HCT116 (cell line): ENCODE results near the gene SLC16A4. TPM values are rescaled to one million over a fixed set of nuclear protein-coding genes. Genes with fewer than 3 reads are reported as not detected.

Source experiments
- ATAC-seq: fragments of 200-7000 bp; cut with Tn5 transposase; 2 replicates; pipeline ENCODE4 v1.9.1; 2020; ENCODE audit warnings: mild to moderate bottlenecking, moderate library complexity
- BruUV-seq: library from RNA; stranded (reverse); fragments of 400-500 nt; replicated peaks from 2 replicates; lab custom pipeline; 2021; lab: Mats Ljungman, UMichigan
- CTCF ChIA-PET: fragments of 300-600 bp; sonication (Branson Sonifier 250); formaldehyde crosslinking; loops from one replicate; lab custom pipeline; 2021; ENCODE audit warnings: antibody characterized with exemption; lab: Charles Lee
- POLR2A ChIA-PET: fragments of 300-600, 350-600 bp; sonication (Branson Sonifier 250); formaldehyde crosslinking; loops from one replicate; lab custom pipeline; 2021; ENCODE audit warnings: antibody characterized with exemption; lab: Charles Lee
- RAD21 ChIA-PET, 2 experiments: fragments of 300-600 bp; sonication (Branson Sonifier 250); formaldehyde crosslinking; loops; one replicate each; lab custom pipeline; 2023; ENCODE audit warnings: low total read pairs in 2 of 2; ENCODE audit not compliant: uncharacterized antibody in 2 of 2, unreplicated experiment in 2 of 2, low non-redundant PET in 1 of 2; lab: Charles Lee
- DNase-seq: peaks from one replicate; pipeline ENCODE4 v3.0.0-alpha.2; 2010; ENCODE audit warnings: low read depth, low spot score
- H2AFZ ChIP-seq: fragments of 200-600 bp; shearing (Covaris generic), sonication (generic); 2 replicates; pipeline ENCODE4 v1.6.1; 2017; ENCODE audit warnings: low read depth, mixed run types, mixed read lengths, antibody characterized with exemption, low read length; ENCODE audit not compliant: poor library complexity, severe bottlenecking
- H3K27ac ChIP-seq: 2 replicates; pipeline ENCODE4 v1.5.1; 2012; ENCODE audit warnings: low read depth, low read length
- H3K27me3 ChIP-seq: fragments of 200-600 bp; sonication (generic); 2 replicates; pipeline ENCODE4 v1.6.1; 2016; ENCODE audit warnings: mixed run types, low read length, mixed read lengths; ENCODE audit not compliant: insufficient read depth
- H3K36me3 ChIP-seq, 2 experiments: fragments of 200-500 bp in 1 of 2; fragments of 200-600 bp in 1 of 2; sonication (Bioruptor generic) in 1 of 2; sonication (generic) in 1 of 2; 2 replicates each; pipeline versions ENCODE4 v1.5.1 to v1.6.1; 2014 to 2016; ENCODE audit warnings: low read length in 2 of 2, inconsistent platforms in 1 of 2, mixed read lengths in 1 of 2, mixed run types in 1 of 2; ENCODE audit not compliant: insufficient read depth in 2 of 2, control insufficient read depth in 1 of 2
- H3K4me1 ChIP-seq, 2 experiments: fragments of 200-600 bp in 1 of 2; sonication (generic) in 1 of 2; 2 replicates each; pipeline versions ENCODE4 v1.5.1 to v1.6.1; 2012 to 2017; ENCODE audit warnings: low read length in 2 of 2, inconsistent platforms in 1 of 2, mild to moderate bottlenecking in 1 of 2, mixed read lengths in 1 of 2, mixed run types in 1 of 2, moderate library complexity in 1 of 2; ENCODE audit not compliant: insufficient read depth in 2 of 2, control insufficient read depth in 1 of 2
- H3K4me2 ChIP-seq: fragments of 200-600 bp; sonication (generic); 2 replicates; pipeline ENCODE4 v1.6.1; 2017; ENCODE audit warnings: mixed run types, low read length, mixed read lengths
- H3K4me3 ChIP-seq, 2 experiments: fragments of 200-600 bp in 1 of 2; sonication (generic) in 1 of 2; replicated peaks in 1 of 2; 2 replicates each; pipeline ENCODE4 v1.5.1; 2011 to 2016; ENCODE audit warnings: low read length in 2 of 2, control low read depth in 1 of 2, low read depth in 1 of 2, mild to moderate bottlenecking in 1 of 2, mixed read lengths in 1 of 2, mixed run types in 1 of 2
- H3K79me2 ChIP-seq: fragments of 200-600 bp; sonication (generic); 2 replicates; pipeline ENCODE4 v1.6.1; 2017; ENCODE audit warnings: mild to moderate bottlenecking, mixed run types, low read length, moderate library complexity, mixed read lengths; ENCODE audit not compliant: insufficient read depth
- H3K9ac ChIP-seq: fragments of 200-600 bp; sonication (generic); 2 replicates; pipeline ENCODE4 v1.6.1; 2016; ENCODE audit warnings: low read length, mixed read lengths
- H3K9me2 ChIP-seq: fragments of 200-600 bp; sonication (generic), shearing (Covaris generic); 2 replicates; pipeline ENCODE4 v1.6.1; 2017; ENCODE audit warnings: mixed run types, mild to moderate bottlenecking, moderate library complexity; ENCODE audit not compliant: insufficient read depth
- H3K9me3 ChIP-seq, 2 experiments: fragments of 200-500 bp in 1 of 2; fragments of 200-600 bp in 1 of 2; sonication (Bioruptor generic) in 1 of 2; sonication (generic) in 1 of 2; 2 replicates each; pipeline ENCODE4 v1.6.1; 2014 to 2017; ENCODE audit warnings: low read length in 2 of 2, mixed read lengths in 2 of 2, inconsistent platforms in 1 of 2, low read depth in 1 of 2, mild to moderate bottlenecking in 1 of 2, mixed run types in 1 of 2, moderate library complexity in 1 of 2; ENCODE audit not compliant: control insufficient read depth in 1 of 2, insufficient read depth in 1 of 2
- H4K20me1 ChIP-seq: fragments of 200-600 bp; sonication (generic), shearing (Covaris generic); 2 replicates; pipeline ENCODE4 v1.6.1; 2017; ENCODE audit warnings: mixed run types, mild to moderate bottlenecking, moderate library complexity; ENCODE audit not compliant: insufficient read depth
- ATF3 ChIP-seq: IDR thresholded peaks from 2 replicates; pipeline ENCODE4 v1.6.1; 2012
- EZH2 ChIP-seq: fragments of 200-600 bp; sonication (generic); IDR thresholded peaks from 2 replicates; pipeline ENCODE4 v1.6.1; 2017; ENCODE audit warnings: antibody characterized with exemption, mixed run types
- EZH2phosphoT487 ChIP-seq: fragments of 200-600 bp; IDR thresholded peaks from 2 replicates; pipeline ENCODE4 v1.6.1; 2018; ENCODE audit warnings: antibody characterized with exemption, borderline replicate concordance
- MAX ChIP-seq: IDR thresholded peaks from 2 replicates; pipeline ENCODE4 v1.6.1; 2012
- POLR2A ChIP-seq: IDR thresholded peaks from 2 replicates; pipeline ENCODE4 v1.7.0; 2011; ENCODE audit warnings: borderline replicate concordance; ENCODE audit not compliant: insufficient read depth, insufficient read length; ENCODE audit errors: extremely low read depth
- SIN3A ChIP-seq: IDR thresholded peaks from 2 replicates; pipeline ENCODE4 v1.6.1; 2012; ENCODE audit warnings: low read depth
- SP1 ChIP-seq: IDR thresholded peaks from 2 replicates; pipeline ENCODE4 v1.6.1; 2012; ENCODE audit warnings: low read depth
- TCF7L2 ChIP-seq: IDR thresholded peaks from 2 replicates; pipeline ENCODE4 v1.7.0; 2011; ENCODE audit warnings: borderline replicate concordance, inconsistent platforms; ENCODE audit not compliant: insufficient read depth, insufficient read length; ENCODE audit errors: extremely low read depth
- YY1 ChIP-seq: IDR thresholded peaks from 2 replicates; pipeline ENCODE4 v1.6.1; 2011; ENCODE audit warnings: low read length, low read depth, moderate library complexity, mild to moderate bottlenecking; ENCODE audit not compliant: insufficient replicate concordance; ENCODE audit errors: extremely low read depth
- ZFX ChIP-seq: fragments of 450-650 bp; IDR thresholded peaks from 2 replicates; pipeline ENCODE4 v1.6.1; 2017
- ZNF274 ChIP-seq: fragments of 200-500 bp; sonication (Bioruptor generic); IDR thresholded peaks from 2 replicates; pipeline ENCODE4 v1.6.1; 2014; ENCODE audit warnings: mild to moderate bottlenecking, low read depth, low read length, inconsistent platforms
- intact Hi-C: fragments of 100-400 bp; cut with micrococcal nuclease; formaldehyde crosslinking; loops from 2 replicates; pipeline ENCODE4 v1.10.0; 2022
- total RNA-seq: library from RNA; stranded (reverse); gene quantifications from one replicate; pipeline ENCODE4 v1.2.1, GENCODE V29; 2021; ENCODE audit not compliant: unreplicated experiment

The SLC16A4 gene
- total RNA-seq, 1 experiment from 2014 or later: 0.20 TPM

- TF ChIP-seq ATF3 (no peak), EZH2 (no peak), SP1 (no peak), EZH2phosphoT487 (no peak), ZFX (no peak), ZNF274 (no peak), SIN3A (no peak)
Observed at GRCh38 chr1:110347182-110347893, 43.5 kb downstream of the SLC16A4 start (continued).

- TF ChIP-seq YY1 (no peak), SP1 (no peak), POLR2A (no peak), MAX (no peak), TCF7L2 (no peak), ATF3 (no peak)
- H3K9ac ChIP-seq: no peak overlapping the region
- H2AFZ ChIP-seq: no peak overlapping the region
- no peak overlapping the region for H3K4me2 ChIP-seq
- ChIA-PET POLR2A (no interaction called here), CTCF (no interaction called here), RAD21 (no interaction called here)
- intact Hi-C loops: no loop called here
- H3K9me3 ChIP-seq: no peaks in the 10 kb centered on the region
- peaks cover 52 to 56% of the 10 kb centered on the region in 2 experiments for H3K36me3 ChIP-seq
- H3K4me1 ChIP-seq: no peaks in the 10 kb centered on the region
- BruUV-seq: no TSS peak
- peaks cover 69% of the 10 kb centered on the region; the same call in 1 of the 2 replicates for H4K20me1 ChIP-seq
- H3K79me2 ChIP-seq: peaks cover 100% of the 10 kb centered on the region
- ATAC-seq (no peak), DNase-seq (no peak)
- no peak overlapping the region for H3K27ac ChIP-seq
- no peaks in the 10 kb centered on the region for H3K27me3 ChIP-seq
- H3K9me2 ChIP-seq: no peaks in the 10 kb centered on the region
- no peak overlapping the region for H3K4me3 ChIP-seq
Observed at GRCh38 chr1:110346690-110347089, 44.1 kb downstream of the SLC16A4 start.
